ENCODE results near the gene ZNF730. TPM values are rescaled to one million over a fixed set of nuclear protein-coding genes. Genes with fewer than 3 reads are reported as not detected.
"Not testable (repeated sequence)": the region's sequence is repeated elsewhere in the genome, so short reads cannot be mapped to it uniquely, and the experiment has no call there.

The ZNF730 gene
- total RNA-seq, 5 donors from 2014 or later (not counting 1 experiment from before 2014, with no cell fraction given), result 0.09 to 0.20 TPM; not detected in 3

DNA sequence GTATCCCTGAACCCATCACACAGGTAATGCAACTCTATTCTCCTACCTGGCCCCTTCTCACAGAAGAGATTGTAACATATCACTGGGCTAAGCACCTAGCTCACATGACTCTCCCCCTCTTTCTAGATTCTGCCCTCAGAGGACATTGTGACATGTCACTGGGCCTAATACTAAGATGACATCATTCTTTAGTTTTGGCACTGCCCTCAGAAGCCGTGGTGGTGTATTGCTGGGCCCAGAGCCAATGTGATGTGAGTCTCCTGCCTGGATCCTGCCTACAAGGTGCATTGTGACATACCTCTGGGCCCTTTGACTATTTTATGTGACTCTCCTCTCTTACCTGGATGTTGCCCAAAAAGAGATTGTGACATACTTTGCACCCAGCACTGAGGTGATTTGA is 21.4 kb upstream of the ZNF730 start:
- Histone ChIP-seq H3K36me3 (ENCODE audit: control insufficient read depth in 2 of 2, extremely low read depth in 1 of 2, insufficient read depth in 1 of 2, low read length in 1 of 2) (no peaks in the 10 kb centered on the region), H3K4me3 (ENCODE audit: control insufficient read depth in 1 of 2, extremely low read depth in 1 of 2, low read length in 1 of 2) (no peak overlapping the region), H3K27ac (ENCODE audit: low read length) (no peak overlapping the region), H3K4me1 (ENCODE audit: control insufficient read depth in 1 of 2, extremely low read depth in 1 of 2, insufficient read depth in 2 of 2, low read length in 2 of 2) (no peaks in the 10 kb centered on the region), H3K27me3 (replicated peaks in 1 of 2; ENCODE audit: control insufficient read depth in 2 of 2, extremely low read depth in 1 of 2, insufficient read depth in 2 of 2, low read length in 1 of 2) (no peaks in the 10 kb centered on the region), H3K9me3 (no peaks in the 10 kb centered on the region)
- ATAC-seq (replicated peaks in 1 of 4) (no peak), DNase-seq (no peak)
- Mint-ChIP-seq H3K27ac (no peak overlapping the region), H3K9me3 (peaks cover 27 to 56% (median 37%) of the 10 kb centered on the region in 3 donors), H3K4me3 (no peak overlapping the region), H3K36me3 (no peaks in the 10 kb centered on the region), H3K27me3 (no peaks in the 10 kb centered on the region), H3K4me1 (no peaks in the 10 kb centered on the region)
- WGBS (ENCODE audit: insufficient coverage), result 70% methylated on average over 1 of the region's 1 CpG
- ChIA-PET CTCF (no interaction called here), POLR2A (no interaction called here)

DNA sequence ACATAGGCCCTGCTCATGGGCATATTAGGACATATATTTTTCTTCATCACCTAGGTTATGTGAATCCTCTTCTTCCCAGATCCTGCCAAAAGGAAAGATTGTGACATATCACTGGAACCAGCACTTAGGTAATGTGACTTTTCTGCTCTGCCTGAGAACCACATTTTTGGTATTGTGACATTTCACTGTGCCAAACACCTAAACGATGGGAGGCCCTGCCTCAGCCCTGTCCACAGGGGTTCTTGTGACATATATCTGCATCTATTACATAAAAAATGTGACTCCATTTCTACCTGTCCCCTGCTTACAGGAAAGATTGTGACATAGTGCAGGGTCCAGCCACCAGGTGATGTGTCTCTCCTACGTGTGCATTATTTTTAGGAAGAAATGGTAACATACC is 18.5 kb upstream of the ZNF730 start:
- Histone ChIP-seq H3K4me3 (ENCODE audit: control insufficient read depth in 1 of 2, extremely low read depth in 1 of 2, low read length in 1 of 2) (no peak overlapping the region), H3K27ac (ENCODE audit: low read length) (no peak overlapping the region), H3K4me1 (ENCODE audit: control insufficient read depth in 1 of 2, extremely low read depth in 1 of 2, insufficient read depth in 2 of 2, low read length in 2 of 2) (no peaks in the 10 kb centered on the region), H3K27me3 (replicated peaks in 1 of 2; ENCODE audit: control insufficient read depth in 2 of 2, extremely low read depth in 1 of 2, insufficient read depth in 2 of 2, low read length in 1 of 2) (no peaks in the 10 kb centered on the region), H3K9me3 (no peaks in the 10 kb centered on the region), H3K36me3 (ENCODE audit: control insufficient read depth in 2 of 2, extremely low read depth in 1 of 2, insufficient read depth in 1 of 2, low read length in 1 of 2) (no peaks in the 10 kb centered on the region)
- no peaks in the 10 kb centered on the region for H3K27me3 Mint-ChIP-seq
- WGBS (ENCODE audit: insufficient coverage), result 80% methylated on average over 1 of the region's 2 CpGs
- H3K27ac Mint-ChIP-seq, result no peak overlapping the region
- H3K4me1 Mint-ChIP-seq, result no peaks in the 10 kb centered on the region
- ATAC-seq (replicated peaks in 1 of 4) (no peak), DNase-seq (no peak)
- no peak overlapping the region for H3K4me3 Mint-ChIP-seq
- no peaks in the 10 kb centered on the region for H3K36me3 Mint-ChIP-seq
- ChIA-PET POLR2A (no interaction called here), CTCF (no interaction called here)
- H3K9me3 Mint-ChIP-seq, result peaks cover 28 to 54% (median 30%) of the 10 kb centered on the region in 3 donors

DNA sequence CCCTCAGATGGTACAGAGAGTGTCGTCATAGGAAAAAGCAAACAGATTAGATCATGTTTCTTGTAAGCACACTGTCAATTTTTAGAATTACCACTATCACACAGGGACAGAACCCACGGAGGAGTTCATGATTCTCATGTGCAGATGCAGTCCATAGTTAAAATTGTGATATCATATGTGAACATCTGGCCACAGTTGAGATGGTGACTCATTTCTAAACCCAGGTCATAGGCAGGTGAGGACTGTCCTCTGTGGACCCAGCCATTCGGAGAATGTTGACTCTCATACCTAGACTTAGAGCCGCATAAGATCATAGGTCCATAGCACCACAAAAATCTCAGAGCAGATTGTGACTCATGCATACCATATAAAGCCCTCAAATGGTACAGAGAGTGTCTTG is 17.8 kb upstream of the ZNF730 start:
- H3K4me1 Mint-ChIP-seq, result no peaks in the 10 kb centered on the region
- Histone ChIP-seq H3K4me1 (ENCODE audit: control insufficient read depth in 1 of 2, extremely low read depth in 1 of 2, insufficient read depth in 2 of 2, low read length in 2 of 2) (no peaks in the 10 kb centered on the region), H3K27ac (ENCODE audit: low read length) (no peak overlapping the region), H3K9me3 (no peaks in the 10 kb centered on the region), H3K27me3 (replicated peaks in 1 of 2; ENCODE audit: control insufficient read depth in 2 of 2, extremely low read depth in 1 of 2, insufficient read depth in 2 of 2, low read length in 1 of 2) (no peaks in the 10 kb centered on the region), H3K4me3 (ENCODE audit: control insufficient read depth in 1 of 2, extremely low read depth in 1 of 2, low read length in 1 of 2) (no peak overlapping the region), H3K36me3 (ENCODE audit: control insufficient read depth in 2 of 2, extremely low read depth in 1 of 2, insufficient read depth in 1 of 2, low read length in 1 of 2) (no peaks in the 10 kb centered on the region)
- POLR2A ChIA-PET, result no interaction called here
- H3K36me3 Mint-ChIP-seq, result no peaks in the 10 kb centered on the region
- WGBS (ENCODE audit: insufficient coverage), result 100% methylated on average over 1 of the region's 4 CpGs
- no peak overlapping the region for H3K4me3 Mint-ChIP-seq
- CTCF ChIA-PET, result no interaction called here
- H3K27me3 Mint-ChIP-seq, result no peaks in the 10 kb centered on the region
- DNase-seq, result no peak
- H3K9me3 Mint-ChIP-seq, result peaks cover 28 to 53% (median 30%) of the 10 kb centered on the region in 3 donors
- no peak overlapping the region for H3K27ac Mint-ChIP-seq
- ATAC-seq (replicated peaks in 1 of 4), result no peak

DNA sequence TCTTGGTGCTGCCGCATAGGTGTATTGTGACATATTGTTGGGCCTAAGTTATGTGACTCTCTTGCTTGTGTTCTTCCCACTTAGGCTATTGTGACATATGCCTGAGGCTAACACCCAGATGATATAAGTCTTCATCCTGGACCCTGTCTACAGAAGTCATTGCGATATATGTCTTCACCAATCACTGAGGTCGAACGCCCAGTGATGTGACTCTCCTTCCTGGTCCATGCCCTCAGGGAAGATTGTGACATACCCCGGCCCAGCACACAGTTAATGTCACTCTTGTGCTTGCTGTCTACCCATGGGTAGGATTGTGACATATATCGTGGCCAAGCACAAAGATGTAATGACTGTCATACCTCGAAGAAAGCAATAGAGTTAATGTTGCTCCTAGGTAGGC is 16.9 kb upstream of the ZNF730 start:
- DNase-seq (no peak), ATAC-seq (replicated peaks in 1 of 4) (no peak)
- Mint-ChIP-seq H3K4me1 (no peaks in the 10 kb centered on the region), H3K4me3 (no peak overlapping the region), H3K36me3 (no peaks in the 10 kb centered on the region), H3K27ac (no peak overlapping the region), H3K9me3 (peaks cover 28 to 47% (median 30%) of the 10 kb centered on the region in 3 donors), H3K27me3 (no peaks in the 10 kb centered on the region)
- Histone ChIP-seq H3K4me3 (ENCODE audit: control insufficient read depth in 1 of 2, extremely low read depth in 1 of 2, low read length in 1 of 2) (no peak overlapping the region), H3K27me3 (replicated peaks in 1 of 2; ENCODE audit: control insufficient read depth in 2 of 2, extremely low read depth in 1 of 2, insufficient read depth in 2 of 2, low read length in 1 of 2) (no peaks in the 10 kb centered on the region), H3K27ac (ENCODE audit: low read length) (no peak overlapping the region), H3K4me1 (ENCODE audit: control insufficient read depth in 1 of 2, extremely low read depth in 1 of 2, insufficient read depth in 2 of 2, low read length in 2 of 2) (no peaks in the 10 kb centered on the region), H3K36me3 (ENCODE audit: control insufficient read depth in 2 of 2, extremely low read depth in 1 of 2, insufficient read depth in 1 of 2, low read length in 1 of 2) (no peaks in the 10 kb centered on the region), H3K9me3 (no peaks in the 10 kb centered on the region)
- POLR2A ChIA-PET, result no interaction called here
- 91% methylated on average over 4 of the region's 7 CpGs for WGBS (ENCODE audit: insufficient coverage)
- CTCF ChIA-PET, result no interaction called here

DNA sequence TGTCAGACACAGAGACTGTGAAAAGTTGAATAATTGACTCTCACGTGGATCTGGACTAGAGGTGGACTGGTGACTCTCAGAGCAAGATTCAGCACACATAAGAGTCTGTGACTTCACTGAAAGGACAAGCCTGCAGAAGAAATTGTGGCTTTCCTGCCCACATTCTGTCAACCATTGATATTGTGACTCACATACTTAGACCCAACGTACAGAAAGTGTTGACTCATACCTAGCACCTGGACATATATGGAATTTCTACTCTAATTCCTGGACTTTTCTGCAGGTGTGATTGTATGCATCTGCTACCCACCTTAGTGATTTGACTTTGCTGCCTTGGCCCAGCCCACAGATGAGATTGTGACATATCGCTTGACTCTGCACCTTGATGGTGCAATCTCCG is 15.6 kb upstream of the ZNF730 start:
- POLR2A ChIA-PET, result no interaction called here
- no peaks in the 10 kb centered on the region for H3K36me3 Mint-ChIP-seq

DNA sequence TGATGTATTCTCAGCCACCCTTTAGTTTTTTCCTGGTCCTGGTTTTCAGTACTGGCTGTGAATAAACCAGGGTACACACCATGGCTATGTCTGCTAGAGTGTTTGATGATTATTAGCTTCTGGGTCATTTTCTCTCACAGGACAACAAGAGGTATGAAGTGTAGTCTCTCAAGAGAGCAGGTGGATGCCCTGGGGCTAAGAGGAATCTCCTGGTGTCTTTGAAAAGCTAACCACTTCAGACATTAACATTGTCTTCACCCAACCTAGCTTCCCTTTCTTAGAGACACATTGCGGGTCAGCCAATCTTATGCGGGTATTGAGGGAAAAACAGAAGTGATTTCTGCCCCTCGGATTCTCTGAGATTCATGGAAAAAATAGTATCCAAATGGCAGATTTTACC is 1.6 kb downstream of the ZNF730 start:
- Mint-ChIP-seq H3K36me3 (no peaks in the 10 kb centered on the region), H3K4me1 (peaks cover 0 to 10% (median 4%) of the 10 kb centered on the region in 3 donors), H3K27me3 (peaks cover 4 to 25% of the 10 kb centered on the region in 2 donors), H3K27ac (no peak overlapping the region), H3K4me3 (no peak overlapping the region), H3K9me3 (peaks cover 2 to 13% (median 5%) of the 10 kb centered on the region in 3 donors)
- CTCF ChIA-PET, result no interaction called here
- Histone ChIP-seq H3K27me3 (replicated peaks in 1 of 2; ENCODE audit: control insufficient read depth in 2 of 2, extremely low read depth in 1 of 2, insufficient read depth in 2 of 2, low read length in 1 of 2) (peaks cover 0 to 8% of the 10 kb centered on the region in 2 experiments), H3K36me3 (ENCODE audit: control insufficient read depth in 2 of 2, extremely low read depth in 1 of 2, insufficient read depth in 1 of 2, low read length in 1 of 2) (no peaks in the 10 kb centered on the region), H3K9me3 (no peaks in the 10 kb centered on the region), H3K4me3 (ENCODE audit: control insufficient read depth in 1 of 2, extremely low read depth in 1 of 2, low read length in 1 of 2) (no peak overlapping the region), H3K4me1 (ENCODE audit: control insufficient read depth in 1 of 2, extremely low read depth in 1 of 2, insufficient read depth in 2 of 2, low read length in 2 of 2) (peaks cover 0 to 6% of the 10 kb centered on the region in 2 experiments), H3K27ac (ENCODE audit: low read length) (no peak overlapping the region)
- no CpG with 5 or more reads among the region's 3 CpGs for WGBS (ENCODE audit: insufficient coverage)
- POLR2A ChIA-PET, result no interaction called here
- ATAC-seq (replicated peaks in 1 of 4) (no peak), DNase-seq (no peak)

More for the DNA sequence above, 15.6 kb upstream of the ZNF730 start:
- no peak overlapping the region for H3K4me3 Mint-ChIP-seq
- 43% methylated on average over 1 of the region's 4 CpGs for WGBS (ENCODE audit: insufficient coverage)
- no peaks in the 10 kb centered on the region for H3K27me3 Mint-ChIP-seq
- Histone ChIP-seq H3K27ac (ENCODE audit: low read length) (no peak overlapping the region), H3K4me3 (ENCODE audit: control insufficient read depth in 1 of 2, extremely low read depth in 1 of 2, low read length in 1 of 2) (no peak overlapping the region), H3K27me3 (replicated peaks in 1 of 2; ENCODE audit: control insufficient read depth in 2 of 2, extremely low read depth in 1 of 2, insufficient read depth in 2 of 2, low read length in 1 of 2) (no peaks in the 10 kb centered on the region), H3K4me1 (ENCODE audit: control insufficient read depth in 1 of 2, extremely low read depth in 1 of 2, insufficient read depth in 2 of 2, low read length in 2 of 2) (no peaks in the 10 kb centered on the region), H3K9me3 (no peaks in the 10 kb centered on the region), H3K36me3 (ENCODE audit: control insufficient read depth in 2 of 2, extremely low read depth in 1 of 2, insufficient read depth in 1 of 2, low read length in 1 of 2) (no peaks in the 10 kb centered on the region)
- H3K9me3 Mint-ChIP-seq, result peaks cover 19 to 35% (median 22%) of the 10 kb centered on the region in 3 donors
- H3K4me1 Mint-ChIP-seq, result no peaks in the 10 kb centered on the region
- ATAC-seq (replicated peaks in 1 of 4) (no peak), DNase-seq (no peak)
- CTCF ChIA-PET, result no interaction called here
- H3K27ac Mint-ChIP-seq, result no peak overlapping the region

DNA sequence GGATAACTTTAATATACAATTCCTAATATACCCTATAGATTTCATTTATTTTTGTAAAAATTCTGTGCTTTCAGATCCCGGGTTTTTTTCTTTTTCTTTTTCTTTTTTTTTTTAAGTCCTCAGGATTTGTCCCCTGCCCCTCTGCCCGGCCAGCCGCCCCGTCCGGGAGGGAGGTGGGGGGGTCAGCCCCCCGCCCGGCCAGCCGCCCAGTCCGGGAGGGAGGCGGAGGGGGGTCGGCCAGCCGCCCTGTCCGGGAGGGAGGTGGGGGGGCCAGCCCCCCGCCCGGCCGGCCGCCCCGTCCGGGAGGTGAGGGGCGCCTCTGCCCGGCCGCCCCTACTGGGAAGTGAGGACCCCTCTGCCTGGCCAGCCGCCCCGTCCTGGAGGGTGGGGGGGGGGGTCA is 17.4 kb downstream of the ZNF730 start:
- H3K4me1 Mint-ChIP-seq; H3K9me3 ChIP-seq; H3K9me3 Mint-ChIP-seq; H3K36me3 Mint-ChIP-seq; H3K36me3 ChIP-seq (ENCODE audit: control insufficient read depth in 2 of 2, extremely low read depth in 1 of 2, insufficient read depth in 1 of 2, low read length in 1 of 2); H3K4me1 ChIP-seq (ENCODE audit: control insufficient read depth in 1 of 2, extremely low read depth in 1 of 2, insufficient read depth in 2 of 2, low read length in 2 of 2); POLR2A ChIA-PET; H3K27me3 ChIP-seq (replicated peaks in 1 of 2; ENCODE audit: control insufficient read depth in 2 of 2, extremely low read depth in 1 of 2, insufficient read depth in 2 of 2, low read length in 1 of 2); H3K27ac Mint-ChIP-seq; H3K4me3 ChIP-seq (ENCODE audit: control insufficient read depth in 1 of 2, extremely low read depth in 1 of 2, low read length in 1 of 2); CTCF ChIA-PET; H3K27me3 Mint-ChIP-seq; H3K4me3 Mint-ChIP-seq; H3K27ac ChIP-seq (ENCODE audit: low read length); DNase-seq; ATAC-seq (replicated peaks in 1 of 4): not testable (repeated sequence)
- no CpG with 5 or more reads among the region's 24 CpGs for WGBS (ENCODE audit: insufficient coverage)
